A673 (cell line): ENCODE results near the gene NR2C2.
"Not testable (repeated sequence)": the region's sequence is repeated elsewhere in the genome, so short reads cannot be mapped to it uniquely, and the experiment has no call there.

Experiments
- EZH2 ChIP-seq: fragments of 200-600 bp; sonication (generic); IDR thresholded peaks from 2 replicates; pipeline ENCODE4 v1.6.1; 2017; ENCODE audit warnings: borderline replicate concordance, low read depth, mild to moderate bottlenecking, mixed read lengths, antibody characterized with exemption, low read length; ENCODE audit not compliant: poor library complexity, severe bottlenecking
- TF ChIP-seq, protein P1 (sequence below): fragments of 300-800, 200-600 bp; sonication (generic); conservative IDR thresholded peaks from 2 replicates; pipeline ENCODE4 v1.5.1; 2017; ENCODE audit warnings: low read depth, mild to moderate bottlenecking, antibody characterized with exemption, low read length, moderate library complexity, mixed read lengths

DNA sequence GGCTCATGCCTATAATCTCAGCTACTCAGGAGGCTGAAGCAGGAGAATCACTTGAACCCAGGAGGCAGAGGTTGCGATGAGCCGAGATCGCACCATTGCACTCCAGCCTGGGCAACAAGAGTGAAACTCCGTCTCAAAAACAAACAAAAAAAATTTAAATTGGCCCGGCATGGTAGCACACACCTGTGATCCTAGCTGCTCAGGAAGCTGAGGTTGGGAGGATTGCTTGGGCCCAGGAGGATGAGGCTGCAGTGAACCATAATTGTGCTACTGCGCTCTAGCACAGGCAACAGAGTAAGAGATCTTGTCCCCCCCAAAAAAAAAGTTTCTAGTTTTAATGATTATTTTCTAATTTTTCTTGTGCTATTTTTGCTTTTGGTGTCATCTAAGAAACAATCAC lies 51.8 kb downstream of the NR2C2 start:
- TF ChIP-seq, protein P1, sequence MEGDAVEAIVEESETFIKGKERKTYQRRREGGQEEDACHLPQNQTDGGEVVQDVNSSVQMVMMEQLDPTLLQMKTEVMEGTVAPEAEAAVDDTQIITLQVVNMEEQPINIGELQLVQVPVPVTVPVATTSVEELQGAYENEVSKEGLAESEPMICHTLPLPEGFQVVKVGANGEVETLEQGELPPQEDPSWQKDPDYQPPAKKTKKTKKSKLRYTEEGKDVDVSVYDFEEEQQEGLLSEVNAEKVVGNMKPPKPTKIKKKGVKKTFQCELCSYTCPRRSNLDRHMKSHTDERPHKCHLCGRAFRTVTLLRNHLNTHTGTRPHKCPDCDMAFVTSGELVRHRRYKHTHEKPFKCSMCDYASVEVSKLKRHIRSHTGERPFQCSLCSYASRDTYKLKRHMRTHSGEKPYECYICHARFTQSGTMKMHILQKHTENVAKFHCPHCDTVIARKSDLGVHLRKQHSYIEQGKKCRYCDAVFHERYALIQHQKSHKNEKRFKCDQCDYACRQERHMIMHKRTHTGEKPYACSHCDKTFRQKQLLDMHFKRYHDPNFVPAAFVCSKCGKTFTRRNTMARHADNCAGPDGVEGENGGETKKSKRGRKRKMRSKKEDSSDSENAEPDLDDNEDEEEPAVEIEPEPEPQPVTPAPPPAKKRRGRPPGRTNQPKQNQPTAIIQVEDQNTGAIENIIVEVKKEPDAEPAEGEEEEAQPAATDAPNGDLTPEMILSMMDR, result not testable (repeated sequence)
- not testable (repeated sequence) for TF ChIP-seq EZH2
